ENCODE measurements around the gene HRC. TPM values are rescaled to one million over a fixed set of nuclear protein-coding genes. Genes with fewer than 3 reads are reported as not detected.

HRC gene
- total and polyA plus RNA-seq, 2 donors (not counting 3 experiments of a cell fraction or from before 2014, with no cell fraction given): not detected

- DNase-seq (ENCODE audit: low read depth, low spot score) (no peak), FAIRE-seq (no peak)
- ChIA-PET POLR2A (no interaction called here), CTCF (interaction anchor here (1.8 kb wide), 1 partner anchor 30 kb away, joined by 11 read pairs; no protein-coding TSS in a partner anchor)
- no peak overlapping the region for H3K4me3 ChIP-seq (replicated peaks in 1 of 3; ENCODE audit: insufficient read depth in 1 of 3, low read depth in 1 of 3, low read length in 3 of 3)
- H3K9me1 ChIP-seq (replicated peaks; ENCODE audit: control insufficient read depth, extremely low read depth, insufficient read depth, low read length): no peaks in the 10 kb centered on the region
- dilution Hi-C loops (cut with MboI; ENCODE audit: extremely low pct_ligation_motif_present, low sequenced_read_pairs) (no loop called here), intact Hi-C loops (cut with micrococcal nuclease) (no loop called here)
- TF ChIP-seq GATA2 (IDR thresholded peaks at IDR 0.05; ENCODE audit: insufficient read depth, insufficient read length, low read depth, low read length) (no peak), EZH2 (IDR thresholded peaks at IDR 0.05; ENCODE audit: borderline replicate concordance, low read depth, low read length, severe bottlenecking) (no peak), POLR2AphosphoS5 (IDR thresholded peaks at IDR 0.05; ENCODE audit: insufficient read depth, low read depth, low read length) (no peak), MYC (IDR thresholded peaks at IDR 0.05; ENCODE audit: low read depth, low read length) (no peak), FOS (IDR thresholded peaks at IDR 0.05; ENCODE audit: borderline replicate concordance, insufficient read depth, low read length) (no peak), JUN (IDR thresholded peaks at IDR 0.05; ENCODE audit: borderline replicate concordance, insufficient read depth, insufficient read length, low read depth) (no peak), MAX (IDR thresholded peaks at IDR 0.05; ENCODE audit: insufficient read depth, insufficient read length) (no peak), CTCF (IDR thresholded peaks at IDR 0.05; ENCODE audit: extremely low read depth in 1 of 2, insufficient read depth in 1 of 2, low read depth in 1 of 2, low read length in 2 of 2) (no peak), POLR2A (IDR thresholded peaks at IDR 0.05; ENCODE audit: low read depth, low read length) (no peak)
- H3K27me3 ChIP-seq (ENCODE audit: control insufficient read depth in 2 of 2, insufficient read depth in 2 of 2, low read length in 2 of 2): no peaks in the 10 kb centered on the region
- no peaks in the 10 kb centered on the region for H3K9me3 ChIP-seq (replicated peaks; ENCODE audit: control insufficient read depth, insufficient read depth, low read length)
- H4K20me1 ChIP-seq (replicated peaks; ENCODE audit: control insufficient read depth, extremely low read depth, insufficient read depth, low read length): no peaks in the 10 kb centered on the region
- peaks cover 12% of the 10 kb centered on the region for H3K4me1 ChIP-seq (ENCODE audit: control insufficient read depth, extremely low read depth, insufficient read depth, low read length)
- no peaks in the 10 kb centered on the region for H3K79me2 ChIP-seq (ENCODE audit: control insufficient read depth, insufficient read depth, low read length)
- H3K27ac ChIP-seq (ENCODE audit: insufficient read depth, low read depth, low read length): no peak overlapping the region
- no peak overlapping the region for H3K9ac ChIP-seq (replicated peaks; ENCODE audit: extremely low read depth, insufficient read depth, low read length)
- H3K4me2 ChIP-seq (ENCODE audit: insufficient read depth, low read length): no peak overlapping the region
- peaks cover 0 to 11% of the 10 kb centered on the region in 2 experiments for H3K36me3 ChIP-seq (ENCODE audit: control insufficient read depth in 2 of 2, extremely low read depth in 1 of 2, insufficient read depth in 2 of 2, low read length in 2 of 2)
- H2AFZ ChIP-seq (ENCODE audit: low read depth, low read length): no peak overlapping the region
- BruUV-seq (replicated peaks): no TSS peak
These were observed 13.2 kb upstream of the HRC start for GRCh38 chr19:49168421-49168820.

All from endothelial cell of umbilical vein (primary cell).